HCT116 (cell line): ENCODE measurements around the gene ADK.

ENCODE experiments used
- EZH2 ChIP-seq: fragments of 200-600 bp; sonication (generic); IDR thresholded peaks from 2 replicates; pipeline ENCODE4 v1.6.1; 2017; ENCODE audit warnings: antibody characterized with exemption, mixed run types
- EZH2phosphoT487 ChIP-seq: fragments of 200-600 bp; IDR thresholded peaks from 2 replicates; pipeline ENCODE4 v1.6.1; 2018; ENCODE audit warnings: antibody characterized with exemption, borderline replicate concordance
- POLR2A ChIP-seq: IDR thresholded peaks from 2 replicates; pipeline ENCODE4 v1.7.0; 2011; ENCODE audit warnings: borderline replicate concordance; ENCODE audit not compliant: insufficient read depth, insufficient read length; ENCODE audit errors: extremely low read depth
- RAD21 ChIP-seq: IDR thresholded peaks from 2 replicates; pipeline ENCODE4 v1.6.1; 2012; ENCODE audit warnings: low read depth, mild to moderate bottlenecking
- SIN3A ChIP-seq: IDR thresholded peaks from 2 replicates; pipeline ENCODE4 v1.6.1; 2012; ENCODE audit warnings: low read depth
- SP1 ChIP-seq: IDR thresholded peaks from 2 replicates; pipeline ENCODE4 v1.6.1; 2012; ENCODE audit warnings: low read depth
- ZNF274 ChIP-seq: fragments of 200-500 bp; sonication (Bioruptor generic); IDR thresholded peaks from 2 replicates; pipeline ENCODE4 v1.6.1; 2014; ENCODE audit warnings: mild to moderate bottlenecking, low read depth, low read length, inconsistent platforms
- TF ChIP-seq, protein P1 (sequence below): IDR thresholded peaks from 2 replicates; pipeline ENCODE4 v1.6.1; 2012
- TF ChIP-seq, protein P2 (sequence below), 3 experiments: fragments of 200-600 bp in 1 of 3; sonication (generic) in 1 of 3; IDR thresholded peaks in 2 of 3; conservative IDR thresholded peaks in 1 of 3; 2 replicates each; pipeline ENCODE4 v1.5.1; 2012 to 2017; ENCODE audit warnings: low read depth in 2 of 3, low read length in 2 of 3, antibody characterized with exemption in 1 of 3, borderline replicate concordance in 1 of 3, control low read depth in 1 of 3, mild to moderate bottlenecking in 1 of 3, mixed read lengths in 1 of 3, mixed run types in 1 of 3, moderate library complexity in 1 of 3; ENCODE audit not compliant: insufficient read depth in 1 of 3
- TF ChIP-seq, protein P3 (sequence below): IDR thresholded peaks from 2 replicates; pipeline ENCODE4 v1.6.1; 2012
- TF ChIP-seq, protein P4 (sequence below): IDR thresholded peaks from 2 replicates; pipeline ENCODE4 v1.6.1; 2012; ENCODE audit warnings: low read depth

GRCh38 chr10:74373059-74373458, 222.0 kb downstream of the ADK start:
- TF ChIP-seq ZNF274 (no peak), POLR2A (no peak), SP1 (no peak), SIN3A (no peak), RAD21 (no peak), EZH2 (no peak), EZH2phosphoT487 (no peak)
- TF ChIP-seq, protein P1, sequence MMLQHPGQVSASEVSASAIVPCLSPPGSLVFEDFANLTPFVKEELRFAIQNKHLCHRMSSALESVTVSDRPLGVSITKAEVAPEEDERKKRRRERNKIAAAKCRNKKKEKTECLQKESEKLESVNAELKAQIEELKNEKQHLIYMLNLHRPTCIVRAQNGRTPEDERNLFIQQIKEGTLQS, result no peak
- TF ChIP-seq, protein P2, sequence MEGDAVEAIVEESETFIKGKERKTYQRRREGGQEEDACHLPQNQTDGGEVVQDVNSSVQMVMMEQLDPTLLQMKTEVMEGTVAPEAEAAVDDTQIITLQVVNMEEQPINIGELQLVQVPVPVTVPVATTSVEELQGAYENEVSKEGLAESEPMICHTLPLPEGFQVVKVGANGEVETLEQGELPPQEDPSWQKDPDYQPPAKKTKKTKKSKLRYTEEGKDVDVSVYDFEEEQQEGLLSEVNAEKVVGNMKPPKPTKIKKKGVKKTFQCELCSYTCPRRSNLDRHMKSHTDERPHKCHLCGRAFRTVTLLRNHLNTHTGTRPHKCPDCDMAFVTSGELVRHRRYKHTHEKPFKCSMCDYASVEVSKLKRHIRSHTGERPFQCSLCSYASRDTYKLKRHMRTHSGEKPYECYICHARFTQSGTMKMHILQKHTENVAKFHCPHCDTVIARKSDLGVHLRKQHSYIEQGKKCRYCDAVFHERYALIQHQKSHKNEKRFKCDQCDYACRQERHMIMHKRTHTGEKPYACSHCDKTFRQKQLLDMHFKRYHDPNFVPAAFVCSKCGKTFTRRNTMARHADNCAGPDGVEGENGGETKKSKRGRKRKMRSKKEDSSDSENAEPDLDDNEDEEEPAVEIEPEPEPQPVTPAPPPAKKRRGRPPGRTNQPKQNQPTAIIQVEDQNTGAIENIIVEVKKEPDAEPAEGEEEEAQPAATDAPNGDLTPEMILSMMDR (IDR thresholded peaks at IDR 0.05 in 2 of 3, conservative IDR thresholded peaks at IDR 0.05 in 1 of 3; ENCODE audit: borderline replicate concordance in 1 of 3, insufficient read depth in 1 of 3, low read depth in 2 of 3, low read length in 2 of 3), result no peak
- TF ChIP-seq, protein P3, sequence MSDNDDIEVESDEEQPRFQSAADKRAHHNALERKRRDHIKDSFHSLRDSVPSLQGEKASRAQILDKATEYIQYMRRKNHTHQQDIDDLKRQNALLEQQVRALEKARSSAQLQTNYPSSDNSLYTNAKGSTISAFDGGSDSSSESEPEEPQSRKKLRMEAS, result no peak
- TF ChIP-seq, protein P4, sequence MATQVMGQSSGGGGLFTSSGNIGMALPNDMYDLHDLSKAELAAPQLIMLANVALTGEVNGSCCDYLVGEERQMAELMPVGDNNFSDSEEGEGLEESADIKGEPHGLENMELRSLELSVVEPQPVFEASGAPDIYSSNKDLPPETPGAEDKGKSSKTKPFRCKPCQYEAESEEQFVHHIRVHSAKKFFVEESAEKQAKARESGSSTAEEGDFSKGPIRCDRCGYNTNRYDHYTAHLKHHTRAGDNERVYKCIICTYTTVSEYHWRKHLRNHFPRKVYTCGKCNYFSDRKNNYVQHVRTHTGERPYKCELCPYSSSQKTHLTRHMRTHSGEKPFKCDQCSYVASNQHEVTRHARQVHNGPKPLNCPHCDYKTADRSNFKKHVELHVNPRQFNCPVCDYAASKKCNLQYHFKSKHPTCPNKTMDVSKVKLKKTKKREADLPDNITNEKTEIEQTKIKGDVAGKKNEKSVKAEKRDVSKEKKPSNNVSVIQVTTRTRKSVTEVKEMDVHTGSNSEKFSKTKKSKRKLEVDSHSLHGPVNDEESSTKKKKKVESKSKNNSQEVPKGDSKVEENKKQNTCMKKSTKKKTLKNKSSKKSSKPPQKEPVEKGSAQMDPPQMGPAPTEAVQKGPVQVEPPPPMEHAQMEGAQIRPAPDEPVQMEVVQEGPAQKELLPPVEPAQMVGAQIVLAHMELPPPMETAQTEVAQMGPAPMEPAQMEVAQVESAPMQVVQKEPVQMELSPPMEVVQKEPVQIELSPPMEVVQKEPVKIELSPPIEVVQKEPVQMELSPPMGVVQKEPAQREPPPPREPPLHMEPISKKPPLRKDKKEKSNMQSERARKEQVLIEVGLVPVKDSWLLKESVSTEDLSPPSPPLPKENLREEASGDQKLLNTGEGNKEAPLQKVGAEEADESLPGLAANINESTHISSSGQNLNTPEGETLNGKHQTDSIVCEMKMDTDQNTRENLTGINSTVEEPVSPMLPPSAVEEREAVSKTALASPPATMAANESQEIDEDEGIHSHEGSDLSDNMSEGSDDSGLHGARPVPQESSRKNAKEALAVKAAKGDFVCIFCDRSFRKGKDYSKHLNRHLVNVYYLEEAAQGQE, result no peak
